Skeletal muscle tissue (tissue), 4 donors: ENCODE data around the gene VARS1. TPM values are rescaled to one million over a fixed set of nuclear protein-coding genes. Genes with fewer than 3 reads are reported as not detected.
A peak's percentile ranks its signal among the peaks of the same experiment; 100 is the strongest.

Source experiments
- H3K27ac ChIP-seq: one replicate; pipeline ENCODE4 v1.7.0; 2013; ENCODE audit warnings: mild to moderate bottlenecking, low read depth, low read length, inconsistent platforms
- H3K27me3 ChIP-seq, 3 donors: one replicate each; pipeline ENCODE4 v1.7.0; 2013; ENCODE audit warnings: low read length in 3 of 3; ENCODE audit not compliant: control insufficient read depth in 3 of 3, insufficient read depth in 3 of 3
- H3K36me3 ChIP-seq, 3 donors: one replicate each; pipeline ENCODE4 v1.7.0; 2013; ENCODE audit warnings: low read length in 3 of 3; ENCODE audit not compliant: control insufficient read depth in 3 of 3, insufficient read depth in 3 of 3
- H3K4me1 ChIP-seq, 3 donors: one replicate each; pipeline ENCODE4 v1.7.0; 2013; ENCODE audit warnings: low read length in 3 of 3, mild to moderate bottlenecking in 3 of 3; ENCODE audit not compliant: control insufficient read depth in 3 of 3, insufficient read depth in 3 of 3
- H3K4me3 ChIP-seq, 3 donors: one replicate each; pipeline ENCODE4 v1.7.0; 2013; ENCODE audit warnings: low read length in 3 of 3
- H3K9ac ChIP-seq, 3 donors: one replicate each; pipeline ENCODE4 v1.7.0; 2013; ENCODE audit warnings: low read length in 3 of 3, mild to moderate bottlenecking in 3 of 3, moderate library complexity in 2 of 3, low read depth in 1 of 3
- H3K9me3 ChIP-seq, 3 donors: one replicate each; pipeline ENCODE4 v1.7.0; 2013; ENCODE audit warnings: low read length in 3 of 3; ENCODE audit not compliant: control insufficient read depth in 3 of 3
- total RNA-seq: library from RNA; depleted of rRNA; stranded (reverse); fragments of >200 nt; gene quantifications from one replicate; pipeline ENCODE4 v1.2.3, GENCODE V29; 2014
- donor health status: Osteomylitis.

VARS1 gene
- total RNA-seq, 1 donor from 2014 or later = 42.3 TPM

DNA sequence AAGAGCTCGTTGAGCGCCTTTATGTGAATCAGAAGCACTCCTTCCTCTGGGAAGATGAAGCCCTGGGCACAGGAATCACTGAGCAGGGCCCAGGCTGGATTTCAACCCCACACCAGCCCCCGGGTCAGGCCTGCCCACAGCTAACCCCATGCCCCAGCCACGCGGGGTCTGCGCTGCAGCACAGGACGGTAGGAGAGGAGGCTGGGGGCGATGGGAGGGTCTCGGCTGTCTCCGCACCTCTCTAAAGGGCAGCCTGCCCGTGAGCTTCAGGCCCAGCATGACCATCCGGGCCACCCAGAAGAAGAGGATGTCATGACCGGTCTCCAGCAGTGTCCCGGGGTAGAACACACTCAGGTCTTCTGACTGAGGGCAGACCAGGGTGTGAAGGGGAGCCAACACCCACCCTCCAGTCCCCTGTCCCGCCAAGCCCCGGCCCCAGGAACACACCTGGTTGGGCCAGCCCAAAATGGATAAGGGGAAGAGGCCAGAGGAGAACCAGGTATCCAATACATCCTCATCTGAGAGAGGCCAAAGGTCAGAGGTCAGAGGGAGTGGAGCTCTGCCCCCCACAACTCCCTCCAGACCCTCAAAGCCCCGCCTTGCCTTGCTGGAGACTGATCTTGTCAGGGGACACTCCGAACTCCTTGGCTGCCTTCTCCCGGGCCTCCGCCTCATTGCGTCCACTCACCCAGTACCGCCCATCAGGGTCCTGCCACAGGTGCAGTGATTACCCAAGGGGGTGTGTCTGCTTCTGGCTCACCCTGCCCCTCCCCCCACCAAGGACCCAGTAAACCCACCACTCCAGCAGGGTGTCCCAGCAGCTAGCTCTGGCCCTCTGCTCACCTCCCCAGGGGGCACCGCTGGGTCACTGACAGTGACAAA, 14.1 kb downstream of the VARS1 start:
- Histone ChIP-seq H3K4me1 (peaks cover 10 to 15% (median 13%) of the 10 kb centered on the region in 3 donors), H3K27me3 (no peaks in the 10 kb centered on the region), H3K9ac (no peak overlapping the region), H3K4me3 (no peak overlapping the region), H3K27ac (no peak overlapping the region), H3K36me3 (peaks cover 56 to 63% (median 56%) of the 10 kb centered on the region in 3 donors), H3K9me3 (no peaks in the 10 kb centered on the region)

DNA sequence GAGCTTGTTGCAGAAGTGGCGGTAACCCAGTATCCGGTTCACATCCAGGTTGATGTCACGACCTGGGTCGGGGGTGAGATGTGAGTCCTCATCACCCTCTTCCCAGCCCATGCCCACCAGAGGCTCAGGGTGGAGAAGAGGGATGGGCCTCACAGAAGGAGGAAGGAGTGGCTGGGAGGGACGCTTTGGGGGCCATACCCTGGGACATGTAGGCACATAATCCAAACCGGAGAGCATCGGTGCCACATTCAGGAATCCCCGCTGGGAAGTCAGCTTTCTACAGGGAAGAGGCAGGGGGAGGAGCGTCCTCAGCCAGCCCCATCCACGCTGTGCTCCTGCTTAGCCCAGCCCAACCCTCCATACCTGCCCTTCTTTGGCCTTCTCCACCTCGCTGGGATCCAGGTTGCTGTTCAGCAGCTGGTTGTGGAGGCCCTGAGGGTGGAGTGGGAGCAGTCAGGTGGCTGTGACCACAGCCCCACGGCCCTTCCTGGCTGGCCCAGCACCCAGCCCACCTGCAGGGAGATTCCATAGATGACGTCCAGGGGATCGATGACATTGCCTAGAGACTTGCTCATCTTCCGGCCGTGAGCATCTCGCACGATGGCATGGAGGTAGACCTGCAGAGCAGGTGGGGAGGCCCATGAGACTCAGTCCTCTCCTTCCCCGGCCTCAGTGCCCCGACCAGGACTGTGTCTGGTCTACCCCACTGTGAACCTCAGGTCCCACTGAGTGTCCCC, 14.9 kb downstream of the VARS1 start:
- H3K9me3 ChIP-seq = no peaks in the 10 kb centered on the region
- H3K9ac ChIP-seq = no peak overlapping the region
- H3K27me3 ChIP-seq = no peaks in the 10 kb centered on the region
- H3K4me1 ChIP-seq = peaks cover 10 to 24% (median 20%) of the 10 kb centered on the region in 3 donors
- H3K4me3 ChIP-seq = no peak overlapping the region
- H3K27ac ChIP-seq = no peak overlapping the region
- H3K36me3 ChIP-seq = peaks cover 55 to 63% (median 56%) of the 10 kb centered on the region in 3 donors

DNA sequence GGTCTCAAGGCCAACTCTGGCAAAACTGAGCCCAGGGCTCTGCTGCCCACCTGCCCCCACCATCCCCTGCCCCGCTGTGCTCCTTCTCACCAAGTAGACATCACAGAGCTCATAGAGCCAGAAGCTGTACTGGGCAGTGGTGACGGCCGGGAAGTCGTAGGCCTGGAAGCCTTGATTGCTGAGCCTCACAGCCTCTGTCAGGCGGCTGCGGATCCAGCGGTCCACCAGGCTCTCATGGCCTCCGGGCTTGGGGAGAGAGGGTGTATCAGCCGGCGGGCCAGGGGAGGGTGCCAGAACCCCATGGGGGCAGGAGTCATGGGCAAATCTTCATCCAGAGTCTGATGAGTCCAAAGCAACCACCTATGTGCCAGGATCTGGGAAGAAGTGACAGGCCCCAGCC, 15.6 kb downstream of the VARS1 start:
- Histone ChIP-seq H3K4me3 (no peak overlapping the region), H3K9ac (no peak overlapping the region), H3K27ac (no peak overlapping the region), H3K9me3 (no peaks in the 10 kb centered on the region), H3K36me3 (peaks cover 48 to 57% (median 49%) of the 10 kb centered on the region in 3 donors), H3K27me3 (no peaks in the 10 kb centered on the region), H3K4me1 (peaks cover 10 to 26% (median 22%) of the 10 kb centered on the region in 3 donors)

DNA sequence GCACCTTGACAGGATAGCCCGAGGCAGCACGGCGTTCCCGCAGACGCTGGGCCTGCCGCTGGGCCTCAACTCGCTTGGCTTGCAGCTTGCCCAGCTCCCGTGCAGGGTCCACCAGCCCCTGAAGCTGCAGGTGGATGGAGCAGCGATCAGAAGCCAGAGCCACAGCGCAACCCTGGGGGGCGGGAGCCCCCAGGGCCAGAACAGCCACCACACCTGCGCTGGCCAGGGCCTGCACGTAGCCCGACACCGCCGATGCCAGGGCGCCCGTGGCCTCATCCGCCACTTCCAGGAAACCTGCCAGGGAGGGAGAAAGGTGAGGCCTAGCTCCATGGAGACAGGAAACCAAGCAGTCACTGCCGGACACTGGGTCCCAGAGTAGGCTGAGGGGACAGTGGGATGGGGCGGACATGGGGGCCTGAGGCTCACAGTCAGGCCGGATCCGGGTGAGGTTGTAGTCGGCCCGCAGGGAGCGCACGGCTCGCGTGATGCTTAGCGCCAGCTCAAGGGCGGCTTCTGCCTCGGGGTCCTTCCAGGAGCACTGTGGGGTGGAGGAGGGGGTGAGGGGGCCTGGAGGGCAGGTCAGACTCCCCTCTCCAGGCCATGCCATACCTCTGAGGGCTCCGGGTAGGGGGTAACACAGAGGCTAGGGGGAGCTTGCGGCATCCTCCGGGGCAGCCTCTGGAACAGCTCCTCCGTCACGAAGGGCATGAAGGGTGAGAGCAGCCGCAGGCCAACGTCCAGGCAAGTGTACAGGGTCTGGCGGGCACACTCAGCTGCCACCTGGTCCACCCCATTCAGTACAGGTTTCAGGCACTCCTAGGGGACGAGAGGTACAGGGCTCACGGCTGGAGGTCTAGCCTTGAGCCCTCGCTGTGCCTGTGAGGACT, 16.3 kb downstream of the VARS1 start:
- H3K27me3 ChIP-seq = no peaks in the 10 kb centered on the region
- H3K4me1 ChIP-seq = peaks cover 10 to 26% (median 22%) of the 10 kb centered on the region in 3 donors
- H3K9me3 ChIP-seq = no peaks in the 10 kb centered on the region
- H3K4me3 ChIP-seq = no peak overlapping the region
- H3K36me3 ChIP-seq = peaks cover 41 to 50% (median 42%) of the 10 kb centered on the region in 3 donors
- H3K27ac ChIP-seq = no peak overlapping the region
- no peak overlapping the region for H3K9ac ChIP-seq

DNA sequence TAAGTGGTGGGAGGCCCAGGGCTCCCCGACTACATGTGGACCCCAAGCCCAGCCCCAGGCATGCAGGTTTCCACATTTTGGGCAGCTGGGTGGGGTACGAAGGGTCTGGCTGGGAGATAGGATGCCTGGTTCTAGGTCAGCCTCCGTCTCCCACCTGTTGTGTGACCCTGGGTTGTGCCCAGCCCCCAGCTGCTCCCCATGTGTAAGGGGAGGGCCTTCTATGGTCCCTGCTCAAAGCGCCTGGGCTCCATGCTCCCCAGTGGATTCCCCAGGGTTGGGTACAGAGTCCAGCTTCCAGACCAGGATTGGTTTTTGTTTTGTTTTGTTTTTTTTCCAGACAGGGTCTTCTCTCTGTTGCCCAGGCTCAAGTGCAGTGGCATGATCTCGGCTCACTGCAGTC, 17.4 kb downstream of the VARS1 start:
- no peak overlapping the region for H3K4me3 ChIP-seq
- H3K27me3 ChIP-seq = no peaks in the 10 kb centered on the region
- H3K27ac ChIP-seq = peak overlapping the region; percentile 89
- H3K9ac ChIP-seq = peak overlapping the region in 1 of 3 donors; percentile 79
- H3K36me3 ChIP-seq = peaks cover 37 to 44% (median 39%) of the 10 kb centered on the region in 3 donors
- peaks cover 11 to 27% (median 24%) of the 10 kb centered on the region in 3 donors for H3K4me1 ChIP-seq
- H3K9me3 ChIP-seq = no peaks in the 10 kb centered on the region

DNA sequence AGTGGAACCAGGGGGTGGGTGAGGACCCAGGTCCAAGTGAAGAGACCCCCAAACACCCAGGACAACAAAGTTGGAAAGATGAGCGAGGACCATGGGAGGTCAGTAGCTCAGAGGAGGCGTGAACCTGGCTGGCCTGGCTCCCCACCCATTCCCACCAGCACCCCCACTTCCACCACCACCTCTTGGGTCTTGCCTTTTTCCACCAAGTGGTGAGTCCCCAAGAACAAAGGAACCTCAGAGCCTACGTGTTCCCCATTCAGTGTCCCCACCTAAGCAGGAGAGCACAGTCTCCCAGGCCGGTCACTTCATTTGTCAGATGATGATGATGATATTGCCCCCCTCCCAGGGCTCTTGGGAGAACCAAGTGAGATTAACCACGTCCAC, 17.9 kb downstream of the VARS1 start:
- Histone ChIP-seq H3K4me3 (peak overlapping the region in 2 of 3 donors; percentile 71 to 74), H3K9me3 (no peaks in the 10 kb centered on the region), H3K36me3 (peaks cover 35 to 39% (median 36%) of the 10 kb centered on the region in 3 donors), H3K4me1 (peaks cover 13 to 32% (median 27%) of the 10 kb centered on the region in 3 donors), H3K27ac (peak overlapping the region; percentile 89), H3K27me3 (no peaks in the 10 kb centered on the region), H3K9ac (peak overlapping the region; percentile 79 to 86 (median 84))

DNA sequence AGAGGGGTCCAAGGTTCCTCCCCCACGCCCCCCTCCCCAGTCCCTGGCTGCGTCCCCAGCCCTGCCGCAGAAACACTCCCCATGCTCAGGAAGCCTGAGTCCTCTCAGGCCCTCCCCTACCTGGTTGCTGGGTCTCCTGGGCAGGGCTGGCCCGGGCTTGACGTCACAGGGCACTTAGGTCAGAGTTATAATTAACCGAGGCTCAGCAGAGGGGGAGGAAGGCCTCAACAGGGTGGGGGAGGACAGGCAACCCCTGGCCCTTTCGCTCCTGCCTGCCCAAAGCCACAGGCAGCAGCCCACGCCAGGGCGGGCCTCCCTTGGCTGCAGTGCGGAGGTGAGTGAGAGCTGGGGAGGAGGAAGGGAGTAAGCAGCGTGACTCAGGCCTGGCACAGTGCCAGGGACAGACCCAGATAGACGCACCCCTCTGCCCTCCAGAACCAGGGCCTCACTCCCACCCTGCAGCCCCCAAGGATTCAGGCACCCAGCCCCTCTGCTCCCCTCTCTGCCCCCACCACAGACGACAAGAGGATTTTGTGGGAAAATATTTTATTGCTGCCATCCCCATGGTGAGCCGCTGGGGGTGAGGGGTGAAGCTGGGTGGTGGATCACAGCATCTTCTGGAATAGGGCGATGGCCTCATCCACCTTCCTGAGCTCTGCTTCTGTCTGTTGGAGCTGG, 18.4 kb downstream of the VARS1 start, which contains the start of gene VWA7:
Gene VWA7 (minus strand): TSS at position 340 of the 678 bp plus-strand sequence. CDS start 549 bp downstream, outside the sequence.
- H3K9me3 ChIP-seq = no peaks in the 10 kb centered on the region
- H3K27me3 ChIP-seq = no peaks in the 10 kb centered on the region
- H3K4me3 ChIP-seq = peak within 1 kb of the TSS; percentile 65 to 74 (median 71)
- H3K9ac ChIP-seq = peak within 1 kb of the TSS; percentile 79 to 86 (median 84)
- peaks cover 13 to 32% (median 27%) of the 10 kb centered on the region in 3 donors for H3K4me1 ChIP-seq
- peak within 1 kb of the TSS; percentile 89 for H3K27ac ChIP-seq
- H3K36me3 ChIP-seq = peaks cover 29 to 34% (median 33%) of the 10 kb centered on the region in 3 donors

DNA sequence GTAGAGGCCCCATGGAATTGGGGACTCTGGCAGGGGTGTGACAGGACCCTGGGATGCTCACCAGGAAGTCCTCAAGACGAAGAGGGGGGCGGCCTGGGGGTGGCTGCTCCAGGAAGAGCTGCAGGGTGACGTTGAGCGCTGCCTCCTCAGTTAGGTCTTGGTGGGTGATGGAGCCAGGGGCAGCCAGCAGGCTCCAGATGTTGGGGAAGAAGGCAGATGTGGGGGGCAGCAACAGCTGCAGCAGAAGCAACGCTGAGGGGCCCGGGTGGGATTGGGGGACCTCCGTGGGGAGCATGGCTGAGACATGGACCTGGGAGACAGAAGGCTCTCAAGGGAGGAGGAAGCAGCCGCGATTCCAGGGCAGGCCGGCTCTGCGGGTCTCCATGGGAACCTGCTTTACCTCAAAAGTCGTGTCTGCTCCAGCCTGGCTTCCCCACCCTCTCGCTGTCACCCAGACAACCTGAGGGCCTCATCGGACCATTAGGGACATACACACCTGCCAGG, 19.0 kb downstream of the VARS1 start:
- Histone ChIP-seq H3K4me3 (peak overlapping the region; percentile 65 to 74 (median 71)), H3K4me1 (peaks cover 13 to 32% (median 27%) of the 10 kb centered on the region in 3 donors), H3K27me3 (no peaks in the 10 kb centered on the region), H3K9me3 (no peaks in the 10 kb centered on the region), H3K36me3 (peaks cover 23 to 31% (median 28%) of the 10 kb centered on the region in 3 donors), H3K27ac (peak overlapping the region; percentile 89), H3K9ac (peak overlapping the region; percentile 79 to 86 (median 84))
